Coronary artery (tissue), 2 donors: Measurements from ENCODE around the gene MIA3.
"Not testable (repeated sequence)": the region's sequence is repeated elsewhere in the genome, so short reads cannot be mapped to it uniquely, and the experiment has no call there.

ENCODE experiments used
- DNase-seq: peaks from one replicate; pipeline ENCODE4 v3.0.0-alpha.2; 2017; ENCODE audit warnings: low spot score
- H3K27ac ChIP-seq, 2 donors: fragments of 200-600 bp; sonication (generic); one replicate each; pipeline ENCODE4 v1.5.1; 2016 to 2019
- H3K4me3 ChIP-seq: fragments of 200-600 bp; sonication (generic); 2 replicates; pipeline ENCODE4 v1.5.1; 2016; ENCODE audit warnings: mild to moderate bottlenecking, moderate library complexity
- TF ChIP-seq, protein P1 (sequence below): fragments of 200-600 bp; sonication (generic); IDR thresholded peaks from one replicate; pipeline ENCODE4 v1.5.1; 2019; ENCODE audit warnings: antibody characterized with exemption

MIA3 gene

DNA sequence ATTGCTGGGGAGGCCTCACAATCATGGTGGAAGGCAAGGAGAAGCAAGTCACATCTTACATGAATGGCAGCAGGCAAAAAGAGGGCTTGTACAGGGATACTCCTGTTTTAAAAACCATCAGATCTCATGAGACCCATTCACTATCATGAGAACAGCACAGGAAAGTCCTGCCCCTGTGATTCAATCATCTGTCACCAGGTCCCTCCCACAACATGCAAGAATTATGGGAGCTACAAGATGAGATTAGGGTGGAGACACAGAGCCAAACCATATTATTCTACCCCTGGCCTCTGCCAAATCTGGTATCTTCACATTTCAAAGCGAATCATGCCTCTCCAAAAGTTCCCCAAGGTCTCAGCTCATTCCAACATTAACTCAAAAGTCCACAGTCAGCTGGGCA lies 11.1 kb upstream of the MIA3 start:
- no peak for DNase-seq
- TF ChIP-seq, protein P1, sequence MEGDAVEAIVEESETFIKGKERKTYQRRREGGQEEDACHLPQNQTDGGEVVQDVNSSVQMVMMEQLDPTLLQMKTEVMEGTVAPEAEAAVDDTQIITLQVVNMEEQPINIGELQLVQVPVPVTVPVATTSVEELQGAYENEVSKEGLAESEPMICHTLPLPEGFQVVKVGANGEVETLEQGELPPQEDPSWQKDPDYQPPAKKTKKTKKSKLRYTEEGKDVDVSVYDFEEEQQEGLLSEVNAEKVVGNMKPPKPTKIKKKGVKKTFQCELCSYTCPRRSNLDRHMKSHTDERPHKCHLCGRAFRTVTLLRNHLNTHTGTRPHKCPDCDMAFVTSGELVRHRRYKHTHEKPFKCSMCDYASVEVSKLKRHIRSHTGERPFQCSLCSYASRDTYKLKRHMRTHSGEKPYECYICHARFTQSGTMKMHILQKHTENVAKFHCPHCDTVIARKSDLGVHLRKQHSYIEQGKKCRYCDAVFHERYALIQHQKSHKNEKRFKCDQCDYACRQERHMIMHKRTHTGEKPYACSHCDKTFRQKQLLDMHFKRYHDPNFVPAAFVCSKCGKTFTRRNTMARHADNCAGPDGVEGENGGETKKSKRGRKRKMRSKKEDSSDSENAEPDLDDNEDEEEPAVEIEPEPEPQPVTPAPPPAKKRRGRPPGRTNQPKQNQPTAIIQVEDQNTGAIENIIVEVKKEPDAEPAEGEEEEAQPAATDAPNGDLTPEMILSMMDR = no peak
- H3K27ac ChIP-seq = no peak overlapping the region
- no peak overlapping the region for H3K4me3 ChIP-seq

DNA sequence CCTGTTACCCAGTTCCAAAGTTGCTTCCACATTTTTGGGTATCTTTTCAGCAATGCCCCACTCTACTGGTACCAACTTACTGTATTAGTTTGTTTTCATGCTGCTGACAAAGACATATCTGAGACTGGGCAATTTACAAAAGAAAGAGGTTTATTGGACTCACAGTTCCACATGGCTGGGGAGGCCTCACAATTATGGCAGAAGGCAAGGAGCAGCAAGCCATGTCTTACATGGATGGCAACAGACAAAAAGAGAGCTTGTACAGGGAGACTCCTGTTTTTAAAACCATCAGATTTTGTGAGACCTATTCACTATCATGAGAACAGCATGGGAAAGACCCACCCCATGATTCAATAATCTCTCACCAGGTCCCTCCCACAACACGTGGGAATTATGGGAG lies 8.8 kb upstream of the MIA3 start:
- H3K4me3 ChIP-seq, H3K27ac ChIP-seq, DNase-seq: not testable (repeated sequence)

- no peak for DNase-seq
- Histone ChIP-seq H3K4me3 (no peak overlapping the region), H3K27ac (no peak overlapping the region)
- TF ChIP-seq, protein P1 = no peak
Observed at GRCh38 chr1:222610728-222611127, 7.2 kb upstream of the MIA3 start.

DNA sequence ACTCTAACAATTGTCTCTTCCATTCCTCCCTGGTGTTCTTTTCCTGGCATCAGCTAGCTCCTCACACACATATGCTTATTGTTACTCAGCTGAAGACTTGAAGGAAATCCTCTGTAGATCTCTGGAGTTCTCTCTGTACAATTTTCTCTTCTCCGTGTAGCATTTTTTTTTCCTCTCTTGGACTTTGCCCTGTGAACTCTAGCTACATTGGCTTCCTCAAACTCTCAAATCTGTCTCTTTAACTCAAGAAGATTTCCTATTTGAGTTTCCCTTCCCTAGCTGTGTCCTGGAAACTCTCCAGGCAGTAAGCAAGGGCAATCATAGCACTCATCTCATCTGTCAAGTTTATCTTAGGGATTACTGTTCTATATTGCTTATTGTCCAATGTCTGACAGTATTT lies 4.3 kb upstream of the MIA3 start:
- TF ChIP-seq, protein P1 = no peak
- Histone ChIP-seq H3K4me3 (no peak overlapping the region), H3K27ac (no peak overlapping the region)
- no peak for DNase-seq

DNA sequence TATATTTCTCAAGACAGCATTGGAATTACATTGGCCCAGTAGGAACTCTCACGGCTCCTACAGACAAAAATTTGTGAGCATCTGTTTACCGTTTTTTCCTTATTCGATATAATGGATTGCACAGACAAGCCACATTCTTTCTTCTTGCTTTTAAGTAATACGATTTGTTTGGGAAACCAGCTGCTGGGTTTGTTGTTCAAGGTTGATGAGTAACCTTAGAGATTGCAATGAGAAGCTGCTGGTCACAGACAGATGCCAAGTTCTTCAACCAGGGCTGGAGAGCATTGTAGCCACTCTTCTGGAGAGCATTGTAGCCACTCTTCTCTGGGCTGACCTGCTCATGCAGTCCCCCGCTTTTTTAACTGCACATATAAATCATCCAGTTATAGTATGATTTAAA lies 1.4 kb upstream of the MIA3 start:
- H3K27ac ChIP-seq = peak overlapping the region in 1 of 2 donors; percentile 72
- no peak overlapping the region for H3K4me3 ChIP-seq
- no peak for DNase-seq

GRCh38 chr1:222617367-222617951 lies 438 bp upstream of the MIA3 start:
- H3K27ac ChIP-seq = peak overlapping the region; percentile 72 to 74

More for the DNA sequence above, 1.4 kb upstream of the MIA3 start:
- TF ChIP-seq, protein P1 = no peak

GRCh38 chr1:222618880-222619596 lies 1.1 kb downstream of the MIA3 start:
- DNase-seq = no peak
- Histone ChIP-seq H3K27ac (peak overlapping the region; percentile 93), H3K4me3 (peak overlapping the region; percentile 97)
- TF ChIP-seq, protein P1 = no peak

More at GRCh38 chr1:222617367-222617951, 438 bp upstream of the MIA3 start:
- DNase-seq = peak; percentile 97
- peak overlapping the region; percentile 97 for H3K4me3 ChIP-seq
- TF ChIP-seq, protein P1 = no peak
